WTC11 (cell line): Measurements from ENCODE around the gene PI4K2B.

Source experiments
- ATF1 ChIP-seq: sonication (generic); formaldehyde crosslinking; IDR thresholded peaks from 2 replicates; pipeline ENCODE4 v1.8.1; 2023; ENCODE audit warnings: mild to moderate bottlenecking, moderate library complexity, missing genetic modification reagents
- ATF3 ChIP-seq: sonication (generic); formaldehyde crosslinking; conservative IDR thresholded peaks from 2 replicates; pipeline ENCODE4 v1.8.1; 2022; ENCODE audit warnings: mild to moderate bottlenecking, missing genetic modification reagents
- CREB1 ChIP-seq: sonication (generic); formaldehyde crosslinking; IDR thresholded peaks from 2 replicates; pipeline ENCODE4 v1.8.0; 2023; ENCODE audit warnings: mild to moderate bottlenecking, missing genetic modification reagents
- CTCF ChIP-seq: fragments of 200-600 bp; IDR thresholded peaks from 2 replicates; pipeline ENCODE4 v1.8.0; 2022; ENCODE audit warnings: antibody characterized with exemption
- E2F4 ChIP-seq: sonication (generic); formaldehyde crosslinking; IDR thresholded peaks from 2 replicates; pipeline ENCODE4 v1.8.1; 2022; ENCODE audit warnings: low read depth, mild to moderate bottlenecking, moderate library complexity, missing genetic modification reagents, borderline replicate concordance
- EMX1 ChIP-seq: fragments of 250-450 bp; sonication (Bioruptor Pico); IDR thresholded peaks from 2 replicates; pipeline ENCODE4 v1.8.0; 2021; ENCODE audit warnings: mild to moderate bottlenecking
- MAX ChIP-seq: sonication (generic); formaldehyde crosslinking; IDR thresholded peaks from 2 replicates; pipeline ENCODE4 v1.8.0; 2022; ENCODE audit warnings: mild to moderate bottlenecking, missing genetic modification reagents
- TP53 ChIP-seq: sonication (generic); formaldehyde crosslinking; IDR thresholded peaks from 2 replicates; pipeline ENCODE4 v1.8.1; 2023; ENCODE audit warnings: mild to moderate bottlenecking, missing genetic modification reagents
- USF1 ChIP-seq: sonication (generic); formaldehyde crosslinking; IDR thresholded peaks from 2 replicates; pipeline ENCODE4 v1.8.0; 2022; ENCODE audit warnings: mild to moderate bottlenecking, missing genetic modification reagents
- ZBTB43 ChIP-seq: sonication (generic); formaldehyde crosslinking; IDR thresholded peaks from 2 replicates; pipeline ENCODE4 v1.8.1; 2023; ENCODE audit warnings: mild to moderate bottlenecking, missing genetic modification reagents
- ZNF138 ChIP-seq: sonication (generic); formaldehyde crosslinking; conservative IDR thresholded peaks from 2 replicates; pipeline ENCODE4 v1.8.1; 2022; ENCODE audit warnings: mild to moderate bottlenecking, moderate library complexity, missing genetic modification reagents
- ZNF232 ChIP-seq: sonication (generic); formaldehyde crosslinking; IDR thresholded peaks from 2 replicates; pipeline ENCODE4 v1.8.0; 2022; ENCODE audit warnings: mild to moderate bottlenecking, missing genetic modification reagents
- ZNF423 ChIP-seq: fragments of 250-450 bp; sonication (Bioruptor Pico); IDR thresholded peaks from 2 replicates; pipeline ENCODE4 v2.1.2; 2022; ENCODE audit warnings: mild to moderate bottlenecking, moderate library complexity

- TF ChIP-seq ZNF232 (CRISPR knock-in tag), result no peak
- no peak for TF ChIP-seq CTCF
- TF ChIP-seq USF1 (CRISPR knock-in tag), result no peak
- TF ChIP-seq ATF1 (CRISPR knock-in tag), result no peak
- no peak for TF ChIP-seq CREB1 (CRISPR knock-in tag)
- TF ChIP-seq E2F4 (CRISPR knock-in tag), result no peak
- TF ChIP-seq ZNF138, result no peak
- no peak for TF ChIP-seq TP53 (CRISPR knock-in tag)
- no peak for TF ChIP-seq ZBTB43 (CRISPR knock-in tag)
- no peak for TF ChIP-seq MAX
- TF ChIP-seq EMX1 (CRISPR knock-in tag), result no peak
- TF ChIP-seq ZNF423 (CRISPR knock-in tag), result no peak
- TF ChIP-seq ATF3 (CRISPR knock-in tag), result no peak
These were observed 35.1 kb upstream of the PI4K2B start for GRCh38 chr4:25198713-25199112.
